ENCODE results near the gene BAHCC1.

Gene BAHCC1

DNA sequence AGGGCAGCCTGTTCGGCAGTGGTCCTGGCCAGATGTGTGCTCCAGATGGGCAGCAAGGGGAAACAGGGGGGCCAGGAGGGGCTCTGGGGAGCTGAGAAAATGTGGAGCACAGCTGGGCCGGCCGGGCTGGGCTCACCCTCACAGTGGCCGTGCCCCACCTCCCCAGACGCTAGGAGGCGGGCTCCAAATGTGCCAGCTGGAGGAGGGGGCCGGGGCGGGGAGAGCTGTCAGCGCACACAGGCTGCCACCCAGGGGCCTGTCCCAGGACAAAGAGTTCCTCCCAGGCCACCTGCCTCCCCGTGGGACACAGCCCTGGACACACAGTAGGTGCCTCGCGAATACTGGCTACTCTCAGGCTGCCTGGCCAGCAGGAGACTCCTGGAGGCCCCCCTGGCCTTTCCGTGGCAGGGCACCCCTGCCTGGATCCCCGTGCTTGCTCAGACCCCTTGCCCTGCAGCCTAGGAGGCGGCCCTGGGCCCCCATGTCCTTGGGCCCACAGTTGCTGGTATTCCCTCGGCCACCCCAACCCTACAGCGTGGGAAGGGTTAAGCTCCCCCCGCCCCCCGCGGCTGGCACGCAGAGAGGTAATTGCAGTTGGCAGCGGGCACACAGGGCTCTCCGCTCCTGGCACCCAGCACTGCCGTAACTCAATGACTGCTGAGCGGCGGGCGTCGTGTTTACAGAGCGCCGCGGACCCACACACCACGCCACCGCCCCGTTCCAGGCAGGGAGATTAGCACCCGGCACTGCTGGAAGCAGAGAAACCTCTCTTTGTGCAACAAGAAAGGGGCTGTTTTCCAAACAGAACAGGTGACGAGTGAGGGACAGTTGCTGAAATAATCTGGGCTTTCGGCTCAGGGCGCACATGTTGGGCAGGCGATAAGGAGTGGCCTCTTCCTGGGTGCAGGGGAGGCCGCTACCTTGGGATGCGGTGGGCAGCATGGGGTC is 32.2 kb downstream of the BAHCC1 start:
- TF ChIP-seq GATA3 (IDR thresholded peaks at IDR 0.05; ENCODE audit: low read depth, low read length): no peak
- no peak for TF ChIP-seq GATA2 (IDR thresholded peaks at IDR 0.05; ENCODE audit: low read depth, low read length)

DNA sequence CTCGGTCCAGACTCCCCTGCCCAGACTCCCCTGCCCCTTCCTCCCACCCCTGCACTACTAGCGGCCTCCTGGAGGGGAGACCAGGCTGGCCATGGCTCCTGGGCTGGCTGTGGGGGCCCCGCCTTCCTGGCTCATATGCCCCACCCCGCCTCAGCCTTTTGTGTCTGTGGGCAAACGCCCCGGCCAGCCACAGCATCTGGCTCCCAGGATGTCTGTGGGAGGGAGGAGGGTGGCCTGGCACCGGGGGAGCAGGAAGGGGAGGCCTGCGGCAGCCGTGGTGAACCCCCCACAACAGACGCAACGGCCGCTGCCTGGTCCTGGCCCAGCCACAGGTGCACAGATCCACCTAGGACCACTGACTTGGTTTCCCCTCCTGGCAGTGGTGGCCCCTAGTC is 32.9 kb downstream of the BAHCC1 start:
- TF ChIP-seq GATA2 (IDR thresholded peaks at IDR 0.05; ENCODE audit: low read depth, low read length) (no peak), GATA3 (IDR thresholded peaks at IDR 0.05; ENCODE audit: low read depth, low read length) (no peak)

DNA sequence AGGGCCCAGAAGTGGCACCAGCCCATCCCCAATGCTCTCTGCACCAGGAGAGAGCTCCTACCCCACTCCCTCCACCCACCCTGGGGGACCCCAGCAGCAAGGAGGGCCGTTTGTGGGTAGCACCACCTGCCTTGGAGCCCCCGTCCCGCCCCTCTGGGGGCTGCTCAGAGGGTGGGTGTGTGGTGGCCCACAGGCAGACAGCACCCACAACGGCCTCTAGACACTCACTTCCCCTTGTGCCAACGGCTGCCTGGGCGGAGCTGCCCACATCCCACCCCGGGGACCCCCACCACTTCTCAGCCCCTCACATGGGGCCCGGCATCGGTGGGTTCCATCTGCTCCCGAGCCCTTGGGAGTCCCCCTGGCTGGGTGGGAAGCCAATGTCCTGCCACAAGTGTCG is 33.3 kb downstream of the BAHCC1 start:
- no peak for TF ChIP-seq GATA3 (IDR thresholded peaks at IDR 0.05; ENCODE audit: low read depth, low read length)
- TF ChIP-seq GATA2 (IDR thresholded peaks at IDR 0.05; ENCODE audit: low read depth, low read length): no peak

DNA sequence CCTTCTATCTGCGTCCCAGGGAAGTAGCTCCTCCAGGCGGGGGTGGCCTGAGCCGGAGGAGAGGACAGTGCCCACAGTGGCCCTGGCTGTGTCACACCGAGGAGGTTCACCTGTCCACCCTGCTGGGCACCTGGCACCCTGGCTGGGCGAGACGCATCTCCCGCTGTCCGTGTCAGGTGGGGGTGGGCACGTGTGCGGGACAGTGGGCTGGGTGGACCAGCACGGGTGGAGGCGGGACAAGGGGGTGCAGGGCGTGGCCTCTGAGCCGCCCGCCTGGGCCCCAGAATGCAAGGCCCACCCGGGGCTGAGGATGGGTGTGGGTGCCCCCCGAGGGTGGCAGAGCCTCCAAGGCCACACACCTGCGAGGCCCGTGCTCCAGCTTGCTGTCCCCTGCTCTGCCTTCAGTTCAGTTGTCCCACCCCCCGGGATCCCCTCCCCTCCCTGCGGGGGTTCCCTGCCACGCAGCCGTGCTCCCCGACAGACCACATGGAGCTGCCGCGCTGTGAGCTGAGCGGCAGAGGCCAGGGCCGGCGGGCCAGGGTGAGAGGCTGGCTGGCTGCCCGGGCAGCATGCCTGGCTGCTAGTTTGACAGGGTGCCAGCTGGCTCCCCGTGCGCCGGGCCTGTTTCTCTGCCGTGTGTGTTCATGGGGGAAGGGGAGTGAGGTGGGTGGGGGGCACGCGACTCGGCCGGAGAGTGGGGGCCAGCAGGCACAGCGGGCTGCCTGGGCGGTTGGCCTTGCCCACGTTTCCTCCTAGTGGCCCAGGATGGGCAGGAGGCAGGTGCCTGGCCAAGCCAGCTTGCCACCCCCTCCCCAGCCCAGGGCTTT is 33.9 kb downstream of the BAHCC1 start:
- TF ChIP-seq GATA3 (IDR thresholded peaks at IDR 0.05; ENCODE audit: low read depth, low read length): no peak
- TF ChIP-seq GATA2 (IDR thresholded peaks at IDR 0.05; ENCODE audit: low read depth, low read length): no peak

DNA sequence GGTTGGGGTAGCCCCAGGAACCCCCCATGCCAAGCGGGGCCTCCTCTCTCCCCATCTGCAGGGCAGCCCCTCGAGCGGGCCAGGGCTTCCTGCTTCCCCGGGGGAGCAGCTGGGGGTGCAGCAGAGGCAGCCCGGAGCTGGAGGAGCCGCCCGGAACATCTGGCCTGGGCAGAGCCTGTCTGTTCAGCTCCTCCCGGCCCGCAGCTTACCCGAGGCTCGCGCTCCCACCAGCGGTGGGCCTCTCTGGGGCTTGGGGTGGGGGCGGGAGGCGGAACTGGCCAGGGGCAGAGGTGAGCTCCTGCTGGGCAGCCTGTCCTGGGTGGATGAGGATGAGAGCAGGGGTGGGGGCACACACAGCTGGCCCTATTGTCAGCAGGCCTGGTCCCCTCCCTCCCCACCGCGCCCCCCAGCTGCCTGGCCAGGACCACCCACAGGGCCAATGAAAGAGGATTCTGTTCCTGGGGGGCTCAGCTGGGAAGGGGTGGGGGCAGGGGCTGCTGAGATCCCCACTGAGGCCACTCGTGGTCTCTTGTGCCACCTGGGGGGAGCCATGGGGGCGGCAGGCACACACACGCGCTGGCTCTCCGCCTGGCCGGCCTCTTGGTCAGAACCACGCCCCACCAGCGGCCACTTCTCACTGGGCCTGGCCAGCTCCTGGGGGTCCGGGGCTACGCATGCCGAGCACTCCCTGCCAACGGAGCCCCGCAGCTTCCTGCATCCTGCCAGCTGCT is 34.7 kb downstream of the BAHCC1 start:
- TF ChIP-seq GATA3 (IDR thresholded peaks at IDR 0.05; ENCODE audit: low read depth, low read length): no peak
- TF ChIP-seq GATA2 (IDR thresholded peaks at IDR 0.05; ENCODE audit: low read depth, low read length): no peak

DNA sequence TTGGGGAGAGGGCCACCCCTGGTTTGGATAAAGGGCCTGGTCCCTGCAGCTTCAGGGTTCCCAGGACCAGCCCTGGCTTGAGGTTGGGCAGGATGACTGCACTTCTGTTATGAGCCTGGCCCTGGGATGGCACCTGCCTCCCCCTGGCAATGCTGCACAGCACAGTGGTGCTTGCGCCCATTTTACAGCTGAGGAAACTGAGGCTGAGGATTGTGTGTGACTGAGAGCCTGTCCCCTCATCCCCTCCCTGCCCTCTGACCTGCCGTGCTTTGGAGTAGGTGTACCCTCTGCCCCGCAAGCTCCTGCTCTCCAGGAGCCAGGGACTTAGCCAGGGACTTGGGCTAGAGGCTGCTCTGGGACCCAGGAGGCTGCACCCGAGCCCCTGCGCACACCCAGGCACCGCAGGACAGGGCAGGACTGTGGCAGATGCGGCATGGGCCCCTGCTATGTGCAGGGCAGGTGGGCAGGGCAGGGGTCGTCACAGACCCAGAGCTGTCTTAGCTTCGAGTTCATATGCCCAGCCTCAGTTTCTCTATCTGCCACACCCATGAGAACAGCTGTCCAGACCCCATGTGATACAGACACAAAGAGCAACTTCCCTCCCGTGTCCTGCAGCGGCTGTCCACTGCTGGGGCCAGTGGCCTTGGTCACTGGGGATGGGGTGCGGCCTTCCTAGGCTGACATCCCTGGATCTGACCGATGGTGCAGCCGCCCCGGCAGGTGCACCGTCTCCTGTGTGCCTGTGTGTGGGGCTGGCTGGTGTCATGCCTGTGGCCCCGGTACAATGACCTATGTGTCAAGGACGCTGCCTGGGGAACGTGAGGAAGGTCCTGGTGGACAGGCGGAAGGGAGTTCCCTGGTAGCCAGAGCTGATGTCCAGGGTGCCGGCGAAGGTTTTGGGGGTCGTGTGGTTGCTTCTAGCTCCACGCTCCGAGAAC is 36.6 kb downstream of the BAHCC1 start:
- TF ChIP-seq GATA3 (IDR thresholded peaks at IDR 0.05; ENCODE audit: low read depth, low read length): no peak
- TF ChIP-seq GATA2 (IDR thresholded peaks at IDR 0.05; ENCODE audit: low read depth, low read length): no peak

DNA sequence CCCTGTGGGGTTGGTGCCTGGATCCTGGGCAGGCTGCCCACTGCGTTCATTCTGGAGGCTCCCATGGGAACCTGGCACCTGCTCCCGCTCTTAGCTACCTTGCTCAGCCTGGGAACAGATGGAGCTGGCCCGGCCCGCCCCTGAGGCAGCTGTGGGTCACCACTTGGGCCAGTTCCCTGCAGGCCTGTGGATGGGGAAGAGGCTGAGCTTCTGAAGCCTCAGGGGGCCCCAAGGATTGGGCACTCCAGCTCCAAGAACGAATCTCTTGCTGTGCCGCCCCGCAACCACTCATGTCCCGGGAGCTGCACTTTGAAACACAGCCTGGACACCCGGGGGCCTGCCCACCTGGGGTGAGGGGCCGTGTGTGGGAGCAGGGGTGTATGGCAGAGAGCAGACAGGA is 37.7 kb downstream of the BAHCC1 start:
- TF ChIP-seq GATA2 (IDR thresholded peaks at IDR 0.05; ENCODE audit: low read depth, low read length): no peak

DNA sequence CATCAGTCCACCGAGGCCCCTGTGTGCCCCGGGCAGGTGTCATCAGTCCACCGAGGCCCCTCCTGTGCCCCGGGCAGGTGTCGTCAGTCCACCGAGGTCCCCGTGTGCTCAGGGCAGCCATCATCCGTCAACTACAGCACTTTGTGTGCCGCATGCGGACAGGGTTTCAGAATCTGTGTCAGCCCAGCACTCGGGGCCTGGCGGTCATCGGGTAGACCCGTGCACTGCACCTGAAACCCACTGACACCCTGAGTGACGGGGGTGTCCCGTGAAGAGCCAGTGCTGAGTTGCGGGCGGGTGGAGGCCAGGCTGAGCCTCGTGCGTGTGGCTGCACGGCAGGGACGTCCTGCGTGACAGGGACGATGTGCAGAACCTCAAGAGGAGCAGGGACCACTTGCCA is 38.4 kb downstream of the BAHCC1 start:
- TF ChIP-seq GATA3 (IDR thresholded peaks at IDR 0.05; ENCODE audit: low read depth, low read length) (no peak), GATA2 (IDR thresholded peaks at IDR 0.05; ENCODE audit: low read depth, low read length) (no peak)

DNA sequence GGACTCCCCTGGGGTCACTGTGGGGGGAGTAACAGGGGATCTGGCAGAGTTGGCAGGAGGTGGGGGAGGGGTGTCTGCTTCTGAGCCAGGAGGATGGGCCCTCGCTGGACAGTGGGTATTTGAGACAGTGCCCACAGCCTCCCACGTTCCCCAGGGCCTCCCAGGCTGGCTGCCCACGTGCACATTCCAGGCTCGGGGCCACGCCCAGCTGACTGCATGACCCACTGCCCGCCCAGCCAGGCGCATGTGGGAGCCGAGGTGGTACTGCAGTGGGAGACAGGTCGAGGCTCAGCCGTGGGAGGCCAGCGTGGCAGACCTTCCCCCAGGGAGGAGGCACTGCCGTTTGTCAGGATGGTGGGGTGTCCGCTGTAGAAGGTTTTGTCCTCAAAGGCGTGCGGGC is 38.8 kb downstream of the BAHCC1 start:
- TF ChIP-seq GATA2 (IDR thresholded peaks at IDR 0.05; ENCODE audit: low read depth, low read length) (no peak), GATA3 (IDR thresholded peaks at IDR 0.05; ENCODE audit: low read depth, low read length) (no peak)

DNA sequence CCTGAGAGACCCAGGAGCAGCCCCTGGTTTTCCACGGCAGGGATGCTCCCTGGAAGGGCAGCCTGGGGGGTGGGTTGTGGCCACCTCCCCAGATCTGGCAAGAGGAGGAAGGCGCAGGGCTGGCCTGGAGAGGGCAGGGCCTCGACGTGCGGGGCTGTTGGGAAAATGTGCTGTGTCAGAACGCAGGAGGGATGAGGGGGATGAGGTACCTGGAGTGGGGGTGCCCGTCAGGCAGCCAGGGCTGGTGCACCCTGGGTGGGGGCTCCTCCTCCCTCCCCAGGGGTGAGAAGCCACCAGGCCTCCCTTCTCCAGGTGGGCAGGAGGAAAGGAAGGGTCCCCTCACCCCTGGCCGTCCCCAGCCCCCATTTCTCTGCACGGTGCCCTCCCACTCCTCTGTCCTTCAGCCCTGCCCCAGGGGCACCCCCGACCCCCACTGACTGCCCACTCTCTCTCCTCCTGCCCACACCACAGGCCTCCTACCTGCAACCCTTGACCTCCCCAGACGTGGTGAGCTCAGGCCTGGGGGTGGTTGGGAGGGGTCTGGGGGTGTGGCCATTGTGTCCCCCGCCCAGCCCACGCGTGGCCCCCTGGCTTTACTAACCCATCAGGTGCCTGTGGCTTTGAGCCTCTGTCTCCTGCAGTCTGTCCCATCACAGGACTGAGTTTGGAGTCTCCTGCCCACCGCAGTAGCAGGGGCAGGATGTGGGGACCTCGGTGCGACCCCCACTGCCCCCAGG is 39.6 kb downstream of the BAHCC1 start:
- TF ChIP-seq GATA3 (IDR thresholded peaks at IDR 0.05; ENCODE audit: low read depth, low read length) (no peak), GATA2 (IDR thresholded peaks at IDR 0.05; ENCODE audit: low read depth, low read length) (no peak)

DNA sequence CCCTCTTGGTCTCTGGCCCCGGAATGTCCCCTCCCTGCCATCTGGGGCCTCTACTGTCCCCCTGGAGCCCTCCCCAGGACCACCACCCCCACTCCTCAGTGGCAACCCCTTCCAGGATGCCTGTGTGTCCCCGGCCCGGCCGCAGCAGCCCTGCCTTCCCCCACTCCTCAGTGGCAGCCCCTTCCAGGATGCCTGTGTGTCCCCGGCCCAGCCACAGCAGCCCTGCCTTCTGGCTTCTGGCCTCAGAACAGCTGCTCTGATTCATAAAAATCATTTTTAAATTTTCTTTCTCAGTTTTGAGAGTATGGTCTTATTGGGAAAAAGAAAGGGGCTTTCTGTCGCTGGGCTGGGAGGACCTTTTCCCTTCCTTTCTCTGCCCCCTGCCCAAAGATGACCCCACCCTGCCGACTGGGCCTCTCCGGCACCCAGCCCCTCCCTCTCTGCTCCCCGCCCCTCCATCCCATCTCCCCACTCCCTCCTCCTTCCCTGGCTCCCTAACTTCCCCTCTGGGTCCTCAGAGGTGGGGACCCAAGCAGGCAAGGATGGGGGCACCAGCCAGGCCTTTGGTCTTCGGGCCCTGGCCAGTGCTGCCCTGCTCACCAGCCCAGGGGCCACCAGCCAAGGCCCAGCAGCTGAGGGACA is 40.5 kb downstream of the BAHCC1 start:
- no peak for TF ChIP-seq GATA3 (IDR thresholded peaks at IDR 0.05; ENCODE audit: low read depth, low read length)
- TF ChIP-seq GATA2 (IDR thresholded peaks at IDR 0.05; ENCODE audit: low read depth, low read length): no peak

DNA sequence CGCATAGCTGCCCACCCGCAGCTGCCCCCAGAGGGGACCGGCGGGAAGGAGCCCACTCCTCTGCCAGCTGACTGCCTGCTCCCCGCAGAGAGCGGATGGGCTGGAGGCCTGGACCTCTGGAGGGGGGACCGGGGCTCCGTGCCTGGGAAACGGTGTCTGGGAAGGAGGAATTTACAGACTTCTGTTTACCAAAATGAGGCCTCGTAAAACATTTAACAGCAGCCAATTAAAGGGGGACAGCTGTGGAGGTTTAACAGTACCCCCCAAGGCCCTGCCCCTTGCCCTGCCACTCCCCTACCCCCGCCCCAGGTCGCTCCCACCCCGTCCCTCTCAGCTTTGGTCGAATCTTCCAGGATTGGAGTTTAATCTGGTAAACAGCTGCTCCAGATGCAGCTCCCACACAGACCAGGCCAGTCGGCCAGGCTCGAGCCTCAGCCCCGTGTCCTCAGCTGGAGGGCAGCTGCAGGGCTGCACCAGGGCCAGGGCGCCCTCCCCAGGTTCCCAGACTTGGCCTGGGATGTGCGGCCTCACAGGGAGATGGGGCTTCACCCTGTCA is 41.1 kb downstream of the BAHCC1 start:
- TF ChIP-seq GATA2 (IDR thresholded peaks at IDR 0.05; ENCODE audit: low read depth, low read length): no peak
- TF ChIP-seq GATA3 (IDR thresholded peaks at IDR 0.05; ENCODE audit: low read depth, low read length): no peak

All from SH-SY5Y (cell line).